HG03108 (cell line): ENCODE data around the gene MID2.
A peak's percentile ranks its signal among the peaks of the same experiment; 100 is the strongest.
"Not testable (repeated sequence)": the region's sequence is repeated elsewhere in the genome, so short reads cannot be mapped to it uniquely, and the experiment has no call there.

Experiments used
- ATAC-seq: cut with Tn5 transposase; IDR thresholded peaks from one replicate; pipeline ENCODE4 v1.9.1; 2021; ENCODE audit warnings: moderate library complexity; ENCODE audit not compliant: unreplicated experiment

Gene MID2, protein sequence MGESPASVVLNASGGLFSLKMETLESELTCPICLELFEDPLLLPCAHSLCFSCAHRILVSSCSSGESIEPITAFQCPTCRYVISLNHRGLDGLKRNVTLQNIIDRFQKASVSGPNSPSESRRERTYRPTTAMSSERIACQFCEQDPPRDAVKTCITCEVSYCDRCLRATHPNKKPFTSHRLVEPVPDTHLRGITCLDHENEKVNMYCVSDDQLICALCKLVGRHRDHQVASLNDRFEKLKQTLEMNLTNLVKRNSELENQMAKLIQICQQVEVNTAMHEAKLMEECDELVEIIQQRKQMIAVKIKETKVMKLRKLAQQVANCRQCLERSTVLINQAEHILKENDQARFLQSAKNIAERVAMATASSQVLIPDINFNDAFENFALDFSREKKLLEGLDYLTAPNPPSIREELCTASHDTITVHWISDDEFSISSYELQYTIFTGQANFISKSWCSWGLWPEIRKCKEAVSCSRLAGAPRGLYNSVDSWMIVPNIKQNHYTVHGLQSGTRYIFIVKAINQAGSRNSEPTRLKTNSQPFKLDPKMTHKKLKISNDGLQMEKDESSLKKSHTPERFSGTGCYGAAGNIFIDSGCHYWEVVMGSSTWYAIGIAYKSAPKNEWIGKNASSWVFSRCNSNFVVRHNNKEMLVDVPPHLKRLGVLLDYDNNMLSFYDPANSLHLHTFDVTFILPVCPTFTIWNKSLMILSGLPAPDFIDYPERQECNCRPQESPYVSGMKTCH

DNA sequence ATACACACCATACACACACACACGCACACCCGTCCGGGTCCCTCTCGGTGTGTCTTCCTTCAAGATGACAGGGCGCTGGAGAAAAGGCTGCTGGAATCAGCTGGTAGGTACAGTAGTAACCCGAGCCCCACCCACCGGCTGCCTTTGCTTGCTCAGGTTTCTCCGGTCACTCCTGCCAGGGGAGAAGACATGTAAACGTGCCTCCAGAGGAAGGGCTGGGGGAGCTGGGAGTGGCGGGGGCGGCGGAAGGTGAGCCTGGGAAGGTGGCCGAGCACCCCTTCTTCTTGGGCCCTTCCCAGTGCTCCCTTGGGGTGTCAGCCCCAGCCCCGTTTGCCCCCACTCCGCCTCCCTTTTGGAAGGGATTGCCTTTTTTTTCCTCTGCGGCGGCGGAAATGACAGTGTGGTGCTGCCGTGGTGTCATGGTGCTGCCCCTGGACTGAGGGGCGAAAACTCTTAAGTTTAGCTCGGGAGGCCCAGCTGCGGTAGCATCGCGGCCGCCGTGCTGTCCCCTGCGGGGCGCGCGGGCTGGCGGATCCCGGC, at the start of gene MID2:
Gene MID2 (plus strand): TSS at position 169 of the 540 bp plus-strand sequence. CDS start 561 bp downstream, outside the sequence.
- ATAC-seq, result no peak

DNA sequence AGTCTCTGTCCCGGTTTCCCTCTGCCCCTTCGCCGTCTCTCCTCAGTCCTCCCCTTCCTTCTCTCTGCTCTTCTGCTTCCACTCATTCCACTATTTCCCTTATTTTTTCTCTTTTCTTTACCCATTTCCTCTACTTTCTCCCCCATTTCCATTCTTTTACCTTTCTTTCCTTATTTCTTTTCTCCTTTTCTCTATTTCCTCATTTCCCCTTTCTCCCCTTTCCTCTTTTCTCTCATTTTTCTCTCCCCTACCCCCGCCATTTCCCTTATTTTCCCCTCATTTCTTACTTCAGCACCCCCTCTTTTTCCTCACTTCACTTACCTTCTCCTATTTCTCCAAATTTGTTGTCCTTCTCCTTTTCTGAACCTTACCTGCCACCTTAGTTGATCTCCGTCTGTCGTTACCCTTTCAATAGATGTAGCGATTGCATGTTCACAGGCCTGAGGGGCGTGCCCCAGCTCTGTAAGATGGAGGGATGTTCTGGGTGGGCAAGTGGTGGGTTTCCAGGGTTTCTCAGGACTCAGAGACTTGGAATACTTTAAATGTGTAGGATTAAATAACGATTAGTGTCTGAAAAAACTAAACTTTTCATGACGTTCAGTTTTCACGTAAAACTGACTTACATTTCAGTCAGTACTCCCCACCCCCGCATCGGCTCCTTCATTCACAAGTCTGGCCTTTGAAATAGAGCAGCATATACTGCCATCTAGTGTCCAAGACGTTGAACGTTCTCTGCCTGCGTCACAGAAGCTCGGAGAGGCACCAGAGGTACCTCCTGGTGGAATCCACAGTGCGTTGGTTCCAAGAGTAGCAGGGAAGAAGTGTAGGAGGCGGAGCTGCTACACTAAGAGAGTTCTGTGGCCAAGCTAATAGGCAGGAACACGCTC, 48.8 kb upstream of the MID2 start:
- peak; percentile 55 for ATAC-seq

DNA sequence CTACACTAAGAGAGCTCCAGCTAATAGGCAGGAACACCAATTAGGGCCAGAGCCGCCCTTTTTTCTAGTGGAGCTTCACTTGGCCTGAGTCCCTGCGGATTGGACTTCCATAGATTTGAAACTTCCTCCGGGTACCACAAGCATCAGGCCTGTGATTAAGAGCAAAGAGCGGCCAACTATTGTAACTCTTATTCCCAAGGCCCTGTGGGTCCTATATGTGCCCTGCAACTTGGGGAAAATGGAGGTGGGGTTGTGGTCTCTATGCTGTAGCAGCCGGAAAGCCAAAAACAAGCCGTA, 48.2 kb upstream of the MID2 start, which contains the start of gene NCBP2L:
Gene NCBP2L (plus strand): TSS at position 198 of the 297 bp plus-strand sequence. CDS start 16,488 bp downstream, outside the sequence.
- no peak for ATAC-seq

DNA sequence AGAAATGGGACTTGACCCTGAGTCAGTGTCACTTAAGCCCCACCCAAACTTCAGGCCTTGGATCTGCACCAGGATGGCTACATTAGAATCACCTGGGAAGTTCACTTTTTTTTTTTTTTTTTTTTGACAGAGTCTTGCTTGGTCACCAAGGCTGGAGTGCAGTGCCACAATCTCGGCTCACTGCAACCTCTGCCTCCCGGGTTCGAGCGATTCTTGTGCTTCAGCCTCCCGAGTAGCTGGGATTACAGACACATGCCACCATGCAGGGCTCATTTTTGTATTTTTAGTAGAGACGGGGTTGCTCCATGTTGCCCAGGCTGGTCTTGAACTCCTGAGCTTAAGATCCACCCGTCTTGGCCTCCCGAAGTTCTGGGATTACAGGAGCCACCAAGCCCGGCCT, 45.1 kb upstream of the MID2 start:
- no peak for ATAC-seq

DNA sequence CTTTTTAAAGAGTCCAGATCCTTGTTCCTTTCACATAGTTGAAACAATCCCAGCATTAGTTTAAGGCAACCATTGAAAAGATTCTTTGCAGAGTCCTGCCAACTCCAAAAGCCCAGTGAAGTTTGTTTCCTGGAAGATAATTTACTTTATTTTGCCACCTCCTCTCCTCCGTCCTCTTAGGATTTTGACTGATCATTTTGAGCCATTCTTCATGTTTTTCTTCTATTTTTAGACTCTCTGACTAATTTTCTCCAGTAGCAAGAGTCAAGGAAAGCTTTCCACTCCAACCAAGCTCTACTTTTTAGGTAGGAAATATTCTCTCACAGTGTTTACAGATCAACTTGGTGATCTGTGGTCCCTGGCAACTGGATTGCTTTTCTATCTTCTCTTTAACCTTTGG, 37.8 kb upstream of the MID2 start:
- ATAC-seq, result no peak

DNA sequence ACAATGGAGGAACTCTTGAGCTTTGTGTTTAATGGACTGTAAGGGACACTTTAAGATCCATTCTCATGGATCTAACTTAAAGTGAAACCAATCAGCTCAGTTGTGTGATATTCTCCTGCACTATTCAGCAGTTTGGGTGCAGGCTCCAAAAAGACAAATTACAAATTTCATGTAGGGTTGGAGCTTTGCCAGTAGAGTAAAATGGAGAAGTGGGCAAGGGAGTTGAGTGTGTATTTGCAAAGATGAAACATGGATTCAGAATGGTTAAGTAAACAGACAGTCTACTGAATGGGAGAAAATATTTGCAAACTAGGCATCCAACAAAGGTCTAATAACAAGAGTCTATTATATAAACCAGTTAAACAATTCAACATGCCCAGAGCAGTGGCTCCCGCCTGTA, 21.2 kb upstream of the MID2 start:
- ATAC-seq, result no peak

DNA sequence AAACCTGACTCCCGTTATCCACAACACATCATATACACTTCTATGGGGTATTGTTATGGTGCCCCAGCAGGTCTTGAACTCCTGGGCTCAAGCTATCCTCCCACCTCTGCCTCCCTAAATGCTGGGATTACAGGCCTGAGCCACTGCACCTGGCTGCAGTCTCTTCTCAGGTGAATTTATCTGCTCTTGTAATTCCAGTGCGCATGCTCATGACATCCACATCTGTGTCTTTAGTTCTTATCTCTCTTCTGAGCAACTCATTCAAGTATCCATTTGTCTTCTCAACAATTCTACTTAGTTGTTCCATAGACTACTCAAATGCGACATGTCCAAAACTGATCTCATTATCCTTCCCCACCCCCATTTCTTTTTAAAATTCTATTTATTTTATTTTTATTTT, 20.5 kb upstream of the MID2 start:
- ATAC-seq, result no peak

DNA sequence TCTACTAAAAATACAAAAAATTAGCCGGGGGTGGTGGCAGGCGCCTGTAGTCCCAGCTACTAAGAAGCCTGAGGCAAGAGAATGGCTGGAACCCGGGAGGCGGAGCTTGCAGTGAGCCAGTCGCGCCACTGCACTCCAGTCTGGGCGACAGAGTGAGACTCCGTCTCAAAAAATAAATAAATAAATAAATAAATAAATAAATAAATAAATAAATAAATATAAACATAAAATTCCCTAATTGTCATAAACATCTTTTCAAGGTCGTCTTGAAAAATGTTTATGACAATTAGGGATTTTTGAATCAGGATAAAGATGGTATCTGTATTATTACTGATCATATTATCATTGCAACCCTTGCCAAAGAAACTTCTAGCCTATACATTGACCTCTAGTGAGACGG, 15.6 kb upstream of the MID2 start:
- ATAC-seq, result not testable (repeated sequence)

DNA sequence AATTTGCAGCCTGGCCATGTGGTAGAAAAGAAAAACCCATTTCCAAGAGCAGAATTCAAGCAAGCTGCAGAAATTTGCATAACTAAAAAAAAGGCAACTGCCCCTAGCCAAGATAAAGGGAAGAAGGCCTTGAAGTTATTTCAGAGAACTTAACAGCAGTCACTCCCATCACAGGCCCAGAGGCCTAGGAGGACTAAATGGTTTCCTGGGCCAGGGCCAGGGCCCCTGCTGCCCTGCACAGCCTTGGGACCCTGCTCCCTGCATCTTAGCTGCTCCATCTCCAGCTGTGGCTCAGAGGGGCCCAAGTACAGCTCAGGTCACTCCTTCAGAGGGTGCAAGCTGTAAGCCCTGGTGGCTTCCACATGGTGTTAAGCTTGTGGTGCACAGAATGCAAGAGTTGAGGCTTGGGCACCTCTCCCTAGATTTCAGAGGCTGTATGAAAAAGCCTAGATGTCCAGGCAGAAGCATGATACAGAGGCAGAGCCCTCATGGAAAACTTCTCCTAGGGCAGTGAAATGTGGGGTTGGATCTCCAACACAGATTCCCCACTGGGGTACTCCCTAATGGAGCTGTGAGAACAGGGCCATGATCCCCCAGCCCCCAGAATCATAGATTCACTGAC, 6.7 kb upstream of the MID2 start:
- ATAC-seq, result no peak

DNA sequence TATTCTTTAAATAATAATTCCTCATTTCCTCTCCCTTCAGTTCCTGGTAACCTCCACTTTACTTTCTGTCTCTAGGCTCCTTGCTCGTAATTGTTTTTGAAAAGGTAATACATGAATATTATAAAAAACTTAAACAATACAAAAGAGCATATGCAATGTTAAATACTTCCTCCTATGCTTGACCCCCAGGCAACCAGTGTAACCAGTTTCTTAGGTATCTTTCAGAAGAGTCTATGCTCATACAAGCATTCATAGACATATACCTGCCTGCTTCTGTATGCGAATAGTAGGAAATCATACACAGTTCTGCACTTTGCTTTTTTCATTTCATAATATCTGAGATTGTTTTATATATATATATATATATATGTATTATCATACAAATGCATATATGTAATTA, 2.6 kb upstream of the MID2 start:
- ATAC-seq, result no peak

DNA sequence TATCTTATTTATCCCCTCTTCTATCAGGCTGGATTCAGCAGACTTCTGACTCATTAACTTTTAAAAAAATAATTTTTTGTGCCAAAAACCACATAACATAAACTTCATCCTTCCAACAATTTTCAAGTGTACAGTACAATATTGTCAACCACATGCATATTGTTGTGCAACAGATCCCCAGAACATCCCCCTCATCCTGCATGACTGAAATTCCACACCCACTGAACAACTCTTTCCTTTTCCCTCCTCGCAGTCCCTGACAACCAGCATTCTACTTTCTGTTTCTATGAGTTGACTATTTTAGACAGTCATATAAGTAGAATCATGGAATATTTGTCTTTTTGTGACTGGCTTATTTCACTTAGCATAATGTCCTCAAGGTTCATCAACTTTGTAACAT, 2.2 kb upstream of the MID2 start:
- ATAC-seq, result no peak

DNA sequence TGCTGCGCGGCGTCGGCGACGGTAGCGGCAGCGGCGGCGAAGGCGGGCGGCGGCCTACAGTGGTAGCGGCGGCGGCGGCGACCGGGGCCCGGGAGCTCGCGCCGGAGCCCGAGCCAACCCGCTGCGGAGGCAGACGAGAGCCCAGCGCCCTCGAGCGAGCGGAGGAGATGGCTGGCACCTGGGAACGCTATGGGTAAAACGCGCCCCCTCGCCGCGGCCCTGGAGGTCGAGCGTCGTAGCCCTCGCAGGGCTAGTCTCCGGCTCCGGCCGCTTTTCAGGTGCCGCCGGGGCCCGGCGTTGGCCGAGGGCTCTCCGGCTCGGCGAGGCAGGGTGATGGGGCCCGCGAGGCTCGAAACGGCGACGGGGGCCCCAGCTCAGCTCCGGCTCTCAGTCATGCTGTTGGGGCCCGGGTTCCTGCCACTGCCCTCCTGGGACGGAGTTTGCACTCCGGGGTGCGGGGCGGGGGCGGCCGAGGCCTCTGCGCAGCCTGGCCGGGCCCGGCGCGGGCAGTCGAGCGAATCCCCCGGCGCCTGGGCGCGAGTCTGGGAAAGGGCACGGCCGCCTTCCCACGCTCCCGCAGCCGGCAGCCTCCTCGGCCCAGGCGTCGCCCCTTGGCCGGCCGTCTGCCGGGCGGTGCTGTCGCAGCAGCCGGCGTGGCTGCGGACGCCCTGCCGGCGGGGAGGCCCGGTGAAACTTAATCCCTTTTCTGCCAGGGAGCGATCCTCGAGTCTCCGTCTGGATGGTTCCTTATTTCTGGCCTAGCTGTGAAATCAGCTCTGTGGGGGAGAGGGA, 768 bp downstream of the MID2 start:
- ATAC-seq, result no peak

DNA sequence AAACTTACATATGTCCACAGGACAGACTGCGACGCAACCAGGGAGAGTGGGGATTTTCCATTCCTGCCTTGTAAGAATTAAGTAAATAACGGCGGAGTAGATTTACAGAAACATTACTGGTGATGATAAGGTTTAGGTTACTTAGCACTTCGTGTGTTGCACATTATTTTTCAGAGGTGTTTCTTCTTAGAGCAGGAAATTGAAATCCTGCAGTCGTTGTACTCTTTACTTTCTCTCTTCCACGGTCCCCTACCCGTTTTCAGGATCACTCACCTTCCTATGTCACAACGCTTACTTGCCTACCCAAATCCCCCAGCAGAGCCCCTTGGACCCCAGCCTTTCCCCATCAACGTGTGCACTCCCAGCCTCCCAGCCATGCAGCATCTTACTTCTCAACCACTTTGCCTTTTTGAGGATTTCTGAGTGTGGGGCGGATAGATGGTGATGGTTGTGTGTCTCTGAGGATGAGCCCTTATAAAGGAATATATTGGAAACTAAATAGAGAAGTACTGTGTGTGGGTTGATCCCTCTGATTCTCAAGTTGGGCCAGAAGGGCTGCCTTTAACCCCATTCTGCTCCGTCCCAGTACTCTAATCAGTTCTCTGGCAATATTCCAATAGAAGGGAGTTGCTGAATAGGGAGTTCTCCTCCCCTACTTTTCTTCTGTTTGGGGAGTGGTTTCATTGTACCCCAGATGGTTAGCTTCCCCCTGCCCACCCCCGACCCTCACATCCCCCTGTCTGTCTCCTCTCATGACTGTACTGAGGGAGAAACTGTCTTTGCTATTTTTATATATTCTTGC, 1.6 kb downstream of the MID2 start:
- ATAC-seq, result no peak

DNA sequence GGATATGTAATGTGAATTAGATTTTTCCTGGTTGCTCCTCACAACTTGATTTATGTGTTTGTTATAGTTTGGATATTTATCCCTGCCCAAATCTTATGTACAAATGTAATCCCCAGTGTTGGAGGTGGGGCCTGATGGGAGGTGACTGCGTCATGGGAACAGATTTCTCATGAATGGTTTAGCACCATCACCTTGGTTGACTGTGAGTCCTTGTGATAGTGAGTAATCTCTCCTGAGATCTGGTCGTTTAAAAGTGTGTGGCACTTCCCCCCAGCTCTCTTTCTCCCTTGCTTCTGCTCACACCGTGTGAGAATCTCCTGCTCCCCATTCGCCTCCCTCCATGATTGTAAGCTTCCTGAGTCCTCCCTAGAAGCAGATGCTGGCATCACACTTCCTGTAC, 2.2 kb downstream of the MID2 start:
- ATAC-seq, result no peak

DNA sequence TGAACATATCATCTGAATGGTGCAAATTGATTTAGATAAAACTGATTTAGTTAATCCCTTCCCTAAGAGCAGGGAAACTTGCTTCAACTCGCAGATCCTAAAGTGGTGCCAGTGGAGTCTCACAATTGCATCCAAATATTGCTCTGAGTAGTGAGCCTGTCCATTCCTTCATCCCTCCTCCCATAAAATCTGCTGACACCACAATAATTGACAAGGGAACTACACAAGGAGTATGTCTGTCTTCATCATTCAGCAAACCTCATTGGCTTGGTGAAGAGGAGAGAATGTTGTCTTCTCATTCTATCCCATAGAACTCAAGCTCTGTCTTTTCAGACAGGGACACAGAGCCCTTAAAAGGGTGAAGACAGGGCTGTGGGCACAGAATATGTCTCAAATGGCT, 4.2 kb downstream of the MID2 start:
- ATAC-seq, result no peak

DNA sequence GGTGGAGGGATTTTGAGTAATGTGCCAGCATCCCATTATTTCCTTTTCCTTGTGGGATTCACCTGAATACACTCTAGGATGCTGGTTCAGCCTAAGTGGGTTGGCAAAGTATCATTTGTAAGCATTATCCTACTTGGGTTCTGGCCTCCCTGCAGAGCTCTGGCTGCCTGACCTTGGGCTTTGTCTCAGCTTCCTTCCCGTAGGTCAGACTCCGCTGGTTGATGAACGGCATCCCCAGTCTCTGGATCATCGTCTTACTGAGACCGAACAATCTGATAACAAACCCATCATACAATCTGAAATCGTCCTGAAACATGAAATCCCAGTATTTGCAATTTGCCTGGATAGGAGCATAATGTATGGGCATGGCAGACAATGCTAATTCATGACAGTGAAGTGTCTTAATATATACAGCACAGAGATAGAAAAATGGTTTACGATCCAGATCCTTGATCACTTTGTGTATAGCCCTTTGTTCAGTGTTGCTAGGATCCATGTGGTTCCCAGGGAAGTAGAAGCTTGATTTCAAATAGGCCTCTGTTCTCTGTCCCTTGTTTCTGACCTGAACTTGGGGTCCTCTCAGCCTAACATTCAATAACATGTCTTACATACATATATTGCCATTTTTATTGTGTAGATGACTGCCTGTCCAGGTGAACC, 5.5 kb downstream of the MID2 start:
- no peak for ATAC-seq

DNA sequence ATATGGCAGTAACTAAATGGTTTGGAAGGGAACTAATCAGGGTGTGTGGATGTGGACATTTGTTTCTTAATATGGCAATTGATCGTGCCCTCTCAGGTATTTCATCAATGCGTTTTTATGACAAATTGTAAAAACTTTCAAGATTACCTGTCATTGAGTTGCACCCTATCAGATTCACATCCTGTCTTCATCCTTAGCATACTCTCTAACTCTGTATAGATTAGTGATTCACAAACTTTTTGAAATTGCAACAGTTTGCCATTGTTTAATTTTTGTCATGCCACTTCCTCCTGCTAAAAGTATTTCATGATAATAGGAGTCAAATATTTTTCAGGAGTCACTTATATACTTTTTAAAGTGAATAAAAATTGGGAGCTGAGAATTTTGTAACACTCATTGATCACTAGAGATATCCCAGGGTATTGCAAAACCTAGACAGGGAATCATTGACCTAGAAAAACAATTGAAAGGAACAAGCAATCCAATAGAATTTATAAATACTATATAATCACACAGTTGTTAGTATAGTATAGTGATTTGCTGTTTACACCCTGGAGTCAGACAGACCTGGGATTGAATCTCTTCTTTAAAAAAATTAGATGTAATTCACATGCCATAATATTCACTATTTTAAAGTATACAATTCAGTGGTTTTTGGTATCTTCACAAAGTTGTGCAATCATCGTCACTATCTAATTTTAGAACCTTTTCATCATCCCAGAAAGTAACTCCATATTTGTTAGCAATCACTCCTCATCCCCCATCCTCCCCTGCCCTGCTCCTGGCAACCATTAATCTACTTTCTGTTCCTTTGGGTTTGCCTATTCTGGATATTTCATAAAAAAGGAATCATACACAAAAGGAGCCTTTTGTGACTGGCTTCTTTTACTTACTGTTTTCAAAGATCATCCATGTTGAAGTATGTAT, 8.9 kb downstream of the MID2 start:
- ATAC-seq, result no peak

DNA sequence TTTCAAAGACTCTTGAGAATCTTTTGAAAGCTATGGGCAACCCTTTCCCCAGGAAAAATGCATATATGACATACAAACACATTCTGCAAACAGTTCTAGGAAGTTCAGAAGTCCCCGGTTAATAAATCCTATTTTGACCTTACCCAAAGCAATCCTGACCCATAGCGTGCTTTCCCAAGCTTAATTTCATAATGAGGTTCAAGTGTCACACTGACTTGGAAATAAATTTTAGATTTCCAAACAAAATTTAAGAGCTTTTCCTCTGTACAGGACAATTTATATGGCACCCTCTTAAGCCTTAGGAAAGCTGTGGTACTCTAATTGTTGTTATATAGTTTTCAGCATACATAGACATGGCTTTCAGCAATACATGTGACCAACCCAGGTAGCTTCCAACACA, 11.3 kb downstream of the MID2 start:
- no peak for ATAC-seq
